Measurements from ENCODE around the gene ICOS. TPM values are rescaled to one million over a fixed set of nuclear protein-coding genes. Genes with fewer than 3 reads are reported as not detected.

Gene ICOS
- total and polyA plus RNA-seq, 2 of the 8 experiments (the other 6 are each of a cell fraction or from before 2014, with no cell fraction given) = not detected

GRCh38 chr2:203937788-203938187 is 1.2 kb downstream of the ICOS start:
- Histone ChIP-seq H3K9me3 (ENCODE audit: insufficient read depth in 2 of 2, low read depth in 1 of 2, low read length in 1 of 2) (no peaks in the 10 kb centered on the region), H3K4ac (replicated peaks; ENCODE audit: insufficient read length, low read depth, low read length) (no peak overlapping the region), H3K27me3 (replicated peaks in 1 of 4; ENCODE audit: control insufficient read depth in 3 of 4, extremely low read depth in 1 of 4, insufficient read depth in 3 of 4, low read length in 3 of 4) (no peaks in the 10 kb centered on the region), H4K91ac (replicated peaks; ENCODE audit: insufficient read length, low read length) (no peak overlapping the region), H3K23me2 (ENCODE audit: low read depth, low read length) (no peaks in the 10 kb centered on the region), H2BK120ac (replicated peaks; ENCODE audit: low read depth, low read length) (no peak overlapping the region), H3K56ac (replicated peaks; ENCODE audit: insufficient read length, low read depth, low read length) (no peak overlapping the region), H2BK20ac (ENCODE audit: low read length) (no peak overlapping the region), H3K36me3 (ENCODE audit: control insufficient read depth in 2 of 4, insufficient read depth in 4 of 4, low read length in 3 of 4) (no peaks in the 10 kb centered on the region; a peak in 1 of 8 replicates), H3K18ac (ENCODE audit: extremely low read depth, low read length) (no peak overlapping the region), H3K9ac (replicated peaks in 1 of 4; ENCODE audit: extremely low read depth in 1 of 4, low read depth in 3 of 4, low read length in 3 of 4) (no peak overlapping the region), H3K27ac (ENCODE audit: low read depth, low read length) (no peak overlapping the region), H2BK12ac (ENCODE audit: low read depth, low read length) (no peak overlapping the region), H3K23ac (ENCODE audit: insufficient read length) (no peak overlapping the region), H4K20me1 (replicated peaks in 1 of 2; ENCODE audit: control insufficient read depth in 1 of 2, insufficient read depth in 2 of 2, low read length in 2 of 2) (no peaks in the 10 kb centered on the region), H4K5ac (ENCODE audit: insufficient read length, low read depth, low read length) (no peak overlapping the region), H2BK5ac (ENCODE audit: low read depth, low read length) (no peak overlapping the region), H2AK5ac (ENCODE audit: low read depth, low read length) (no peak overlapping the region), H3K4me3 (ENCODE audit: extremely low read depth in 1 of 4, insufficient read depth in 2 of 4, low read depth in 3 of 4, low read length in 4 of 4) (no peak overlapping the region), H3K4me1 (replicated peaks in 1 of 4; ENCODE audit: control insufficient read depth in 3 of 4, insufficient read depth in 4 of 4, low read length in 3 of 4) (no peaks in the 10 kb centered on the region), H3K14ac (ENCODE audit: insufficient read length) (no peak overlapping the region), H3K79me2 (ENCODE audit: control insufficient read depth in 1 of 2, insufficient read depth in 2 of 2, low read length in 2 of 2) (no peaks in the 10 kb centered on the region), H2AFZ (ENCODE audit: low read length) (no peak overlapping the region), H3K4me2 (ENCODE audit: insufficient read depth in 1 of 2, low read depth in 2 of 2, low read length in 2 of 2) (no peak overlapping the region), H2BK15ac (ENCODE audit: low read length) (no peak overlapping the region), H3K79me1 (ENCODE audit: low read depth, low read length) (no peaks in the 10 kb centered on the region), H4K8ac (ENCODE audit: extremely low read depth, insufficient read depth, low read length) (no peak overlapping the region)
- CTCF ChIA-PET (ENCODE audit: partially characterized antibody) = no interaction called here
- FAIRE-seq = no peak
- POLR2A ChIA-PET (ENCODE audit: partially characterized antibody) = no interaction called here
- TF ChIP-seq GTF2F1 (IDR thresholded peaks at IDR 0.05; ENCODE audit: borderline replicate concordance, low read depth, low read length) (no peak), BACH1 (IDR thresholded peaks at IDR 0.05; ENCODE audit: low read length) (no peak), SP4 (IDR thresholded peaks at IDR 0.05; ENCODE audit: low read length) (no peak), HDAC2 (IDR thresholded peaks at IDR 0.05; ENCODE audit: borderline replicate concordance in 1 of 2, low read depth in 2 of 2, low read length in 2 of 2) (no peak), CREB1 (IDR thresholded peaks at IDR 0.05) (no peak), SUZ12 (IDR thresholded peaks at IDR 0.05; ENCODE audit: low read length) (no peak), NANOG (IDR thresholded peaks at IDR 0.05; ENCODE audit: insufficient read depth, low read depth, low read length, poor library complexity, severe bottlenecking) (no peak), CTBP2 (IDR thresholded peaks at IDR 0.05; ENCODE audit: borderline replicate concordance, insufficient read depth, insufficient read length, low read length) (no peak)
- no peak for DNase-seq (ENCODE audit: low read depth in 1 of 2, low spot score in 2 of 2)
- WGBS, 2 experiments (ENCODE audit: extremely low coverage in 1 of 2, insufficient coverage in 1 of 2, insufficient read length in 1 of 2, insufficient replicate concordance in 2 of 2, low coverage in 1 of 2, low lambda C conversion rate in 2 of 2, missing lambda C conversion rate in 1 of 2) = 100% methylated on average over 1 of the region's 1 CpG; no CpG with 5 or more reads in 1 of the 2 experiments

Data from H1 (cell line).